ENCODE data around the gene CRIP1.

Gene CRIP1, protein sequence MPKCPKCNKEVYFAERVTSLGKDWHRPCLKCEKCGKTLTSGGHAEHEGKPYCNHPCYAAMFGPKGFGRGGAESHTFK

GRCh38 chr14:105486163-105486973 is at the start of gene CRIP1:
TSS of gene CRIP1 (plus strand) at chr14:105486886. CDS start at chr14:105487260, 374 bp downstream.
- no peak for DNase-seq

DNA sequence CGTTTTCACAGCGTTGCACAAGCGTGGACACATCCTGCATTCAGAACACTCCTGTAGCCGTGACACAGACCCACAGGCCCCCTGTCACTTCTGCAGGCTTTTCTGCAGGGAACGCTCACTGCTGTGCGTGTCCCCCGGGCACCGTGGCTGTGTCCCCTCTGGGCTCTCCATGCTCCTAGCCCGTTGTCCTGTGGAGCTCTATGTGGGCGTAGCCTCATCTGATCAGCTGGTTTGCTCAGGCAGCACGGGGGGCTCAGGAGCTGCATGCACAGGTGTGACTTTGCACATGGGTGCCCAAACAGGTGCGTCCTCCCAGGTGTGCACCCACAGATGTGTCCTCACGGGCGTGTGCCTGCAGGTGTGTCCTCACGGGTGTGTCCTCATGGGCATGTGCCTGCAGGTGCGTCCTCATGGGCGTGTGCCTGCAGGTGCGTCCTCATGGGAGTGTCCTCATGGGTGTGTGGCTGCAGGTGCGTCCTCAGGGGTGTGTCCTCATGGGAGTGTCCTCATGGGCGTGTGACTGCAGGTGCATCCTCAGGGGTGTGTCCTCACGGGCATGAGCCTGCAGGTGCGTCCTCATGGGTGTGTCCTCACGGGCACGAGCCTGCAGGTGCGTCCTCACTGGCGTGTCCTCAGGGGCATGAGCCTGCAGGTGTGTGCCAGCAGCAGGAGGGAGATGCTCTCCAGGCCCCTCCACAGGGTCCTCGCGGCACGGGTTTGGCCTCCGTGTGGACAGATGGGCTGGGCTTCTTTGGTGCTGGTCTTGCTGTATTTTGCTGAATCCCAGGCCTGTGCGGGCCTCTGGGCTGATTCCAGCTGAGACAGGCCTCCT is 49.6 kb upstream of the CRIP1 start:
- DNase-seq = no peak

DNA sequence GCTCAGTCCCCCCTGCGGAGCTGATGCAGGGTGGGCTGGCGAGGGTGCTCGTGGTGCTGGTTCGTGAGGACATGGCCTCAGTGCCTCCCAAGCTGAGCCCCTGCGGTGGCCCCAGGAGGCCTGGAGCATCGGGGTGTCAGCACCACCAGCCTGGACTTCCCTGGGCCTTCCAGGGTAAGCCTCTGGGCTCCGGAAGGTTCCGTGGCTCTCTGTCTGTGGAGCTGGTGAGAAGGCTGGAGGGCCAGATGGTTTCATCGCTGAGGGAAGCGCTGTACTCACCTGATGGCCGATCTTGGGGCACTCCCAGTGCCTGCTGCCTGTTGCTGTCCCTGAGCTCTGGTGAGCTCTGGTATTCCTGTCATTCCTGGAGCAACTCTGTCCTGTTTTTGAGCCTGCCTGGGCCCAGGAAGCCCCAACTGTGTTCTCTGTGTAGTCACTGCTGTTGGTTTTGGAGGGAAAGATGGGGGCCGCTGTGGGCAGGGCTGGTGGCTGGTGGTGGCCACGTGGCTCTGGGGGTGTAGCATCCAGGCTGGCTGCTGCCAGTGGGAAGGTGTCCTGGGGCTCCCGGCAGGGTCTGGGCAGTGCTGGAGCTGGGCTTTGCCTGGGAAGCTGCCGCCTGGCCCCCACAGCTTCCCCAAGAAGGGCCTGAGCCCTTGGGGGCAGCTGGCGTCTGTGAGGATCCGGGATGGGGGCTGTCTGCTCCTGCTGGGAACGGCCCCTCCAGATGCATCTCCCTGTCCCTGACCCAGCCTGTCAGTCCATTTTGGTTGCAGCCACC is 48.8 kb upstream of the CRIP1 start:
- no peak for DNase-seq

- DNase-seq = no peak
These were observed 47.5 kb upstream of the CRIP1 start for GRCh38 chr14:105439179-105439578.

GRCh38 chr14:105439710-105440553 is 46.8 kb upstream of the CRIP1 start:
- no peak for DNase-seq

GRCh38 chr14:105440554-105440900 is 46.2 kb upstream of the CRIP1 start:
- DNase-seq = no peak

- no peak for DNase-seq
These were observed 45.7 kb upstream of the CRIP1 start for GRCh38 chr14:105440992-105441391.

- no peak for DNase-seq
These were observed 44.6 kb upstream of the CRIP1 start for GRCh38 chr14:105442125-105442524.

- no peak for DNase-seq
These were observed 43.9 kb upstream of the CRIP1 start for GRCh38 chr14:105442834-105443233.

GRCh38 chr14:105444859-105445258 is 41.8 kb upstream of the CRIP1 start:
- no peak for DNase-seq

GRCh38 chr14:105445290-105445689 is 41.4 kb upstream of the CRIP1 start:
- no peak for DNase-seq

DNA sequence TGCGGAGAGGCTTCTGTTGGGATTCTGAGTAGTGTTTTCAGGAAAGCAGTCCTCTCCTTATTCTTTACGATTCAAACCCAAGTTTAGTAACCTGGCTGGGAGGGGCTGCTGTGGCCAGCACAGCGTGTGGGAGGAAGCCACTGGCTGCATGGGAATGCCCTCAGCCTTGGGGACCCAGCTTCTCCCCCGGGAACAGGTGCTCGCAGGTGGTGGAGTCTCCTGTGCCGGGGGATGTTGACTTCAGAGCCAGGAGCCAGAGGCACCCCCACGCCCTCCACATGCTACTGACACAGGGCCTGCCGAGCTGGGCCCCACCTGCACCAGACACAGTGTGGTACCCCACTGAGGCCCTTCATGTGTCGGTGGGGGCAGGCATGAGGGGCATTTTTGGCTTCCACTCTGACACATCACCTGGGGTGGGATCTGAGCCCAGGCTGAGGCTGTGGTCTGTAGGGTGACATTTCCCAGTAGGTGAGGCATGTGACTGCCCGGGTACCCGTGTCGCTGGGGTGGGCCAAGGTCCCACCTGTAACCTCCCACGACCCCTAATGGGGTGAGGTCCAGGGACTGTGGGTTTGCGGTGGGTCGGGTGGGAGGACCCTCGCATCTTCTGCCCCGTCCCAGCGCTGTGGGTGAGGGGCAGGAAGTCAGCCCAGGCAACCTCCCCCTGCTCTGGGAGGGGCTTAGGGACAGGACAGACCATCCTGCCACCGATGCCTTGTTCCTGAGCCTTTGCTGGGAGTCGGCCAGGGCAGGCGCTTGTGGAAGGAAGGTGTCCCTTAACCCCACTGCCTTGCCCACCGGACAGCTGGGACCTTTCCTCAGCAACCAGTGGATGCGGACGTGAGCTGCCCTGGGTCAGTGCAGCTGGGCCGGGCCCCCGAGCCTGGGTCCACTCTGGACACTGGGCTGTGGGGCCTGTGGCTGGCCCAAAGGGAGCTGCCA is 40.5 kb upstream of the CRIP1 start:
- no peak for DNase-seq

GRCh38 chr14:105446971-105447370 is 39.7 kb upstream of the CRIP1 start:
- no peak for DNase-seq

- DNase-seq = no peak
These were observed 38.7 kb upstream of the CRIP1 start for GRCh38 chr14:105447651-105448640.

- peak; percentile 16 for DNase-seq
These were observed 38.0 kb upstream of the CRIP1 start for GRCh38 chr14:105448706-105449111.

DNA sequence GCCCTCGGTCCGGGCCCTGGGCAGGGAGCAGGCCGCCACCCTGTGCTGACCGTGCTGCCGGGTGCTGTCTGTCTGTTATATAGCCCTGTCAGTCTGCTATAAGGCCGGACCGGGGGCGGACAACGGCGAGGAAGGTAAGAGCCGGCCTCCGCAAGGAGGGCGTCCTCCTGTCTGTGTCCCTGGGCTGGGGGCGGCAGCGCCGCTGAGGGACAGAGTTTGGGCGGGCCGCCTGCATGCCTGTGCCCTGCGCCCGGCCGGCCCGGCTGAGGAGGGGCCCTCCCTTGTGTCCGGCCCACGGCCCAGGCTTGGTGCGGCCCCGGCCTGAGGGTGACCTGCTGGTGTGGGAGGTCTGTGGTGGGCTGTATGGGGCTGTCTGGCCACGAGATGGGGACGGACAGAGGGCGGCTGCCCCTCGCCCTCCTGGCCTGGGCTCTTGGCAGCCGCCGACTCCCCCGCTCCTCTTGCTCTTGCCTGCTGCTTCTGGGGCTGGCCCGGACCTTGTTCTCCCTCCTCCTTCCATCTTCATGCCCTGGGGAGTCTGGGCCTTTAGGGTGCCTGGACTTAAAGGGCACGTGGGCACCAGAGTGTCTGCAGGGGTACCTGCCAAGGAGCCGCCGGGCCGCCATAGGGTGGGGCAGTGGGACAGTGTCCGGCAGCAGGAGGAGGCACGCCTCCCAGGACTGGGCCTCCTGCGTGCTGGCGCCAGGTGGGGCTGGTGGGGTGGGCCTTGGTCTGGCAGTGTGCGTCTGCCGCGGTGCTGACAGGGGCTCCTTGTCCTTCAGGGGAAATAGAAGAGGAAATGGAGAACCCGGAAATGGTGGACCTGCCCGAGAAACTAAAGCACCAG is 37.2 kb upstream of the CRIP1 start:
- no peak for DNase-seq

DNA sequence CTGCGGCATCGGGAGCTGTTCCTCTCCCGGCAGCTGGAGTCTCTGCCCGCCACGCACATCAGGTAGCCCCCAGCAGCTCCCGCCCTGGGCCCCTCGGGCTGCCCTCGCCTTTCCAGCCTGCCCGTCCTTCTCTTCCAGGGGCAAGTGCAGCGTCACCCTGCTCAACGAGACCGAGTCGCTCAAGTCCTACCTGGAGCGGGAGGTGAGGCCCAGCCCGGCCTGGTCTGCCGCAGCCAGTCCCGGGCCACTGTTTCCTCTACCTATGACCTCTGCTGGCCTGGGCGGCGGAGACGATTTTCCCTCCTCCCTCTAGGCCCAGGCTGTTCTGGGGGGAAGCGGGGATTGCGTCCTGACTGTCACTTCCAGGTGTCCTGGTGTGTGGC is 36.6 kb upstream of the CRIP1 start:
- no peak for DNase-seq

GRCh38 chr14:105450864-105451720 is 35.6 kb upstream of the CRIP1 start:
- no peak for DNase-seq

All from DMS79 treated with DMSO at 0.1 percent for 48 hours (cell line).